DMS 273 treated with DMSO at 0.1 percent for 48 hours (cell line): ENCODE results near the gene MTHFSD.

Experiments used
- DNase-seq: peaks from one replicate; lab custom pipeline; 2025; lab: John Stamatoyannopoulos, UW

The MTHFSD gene

DNA sequence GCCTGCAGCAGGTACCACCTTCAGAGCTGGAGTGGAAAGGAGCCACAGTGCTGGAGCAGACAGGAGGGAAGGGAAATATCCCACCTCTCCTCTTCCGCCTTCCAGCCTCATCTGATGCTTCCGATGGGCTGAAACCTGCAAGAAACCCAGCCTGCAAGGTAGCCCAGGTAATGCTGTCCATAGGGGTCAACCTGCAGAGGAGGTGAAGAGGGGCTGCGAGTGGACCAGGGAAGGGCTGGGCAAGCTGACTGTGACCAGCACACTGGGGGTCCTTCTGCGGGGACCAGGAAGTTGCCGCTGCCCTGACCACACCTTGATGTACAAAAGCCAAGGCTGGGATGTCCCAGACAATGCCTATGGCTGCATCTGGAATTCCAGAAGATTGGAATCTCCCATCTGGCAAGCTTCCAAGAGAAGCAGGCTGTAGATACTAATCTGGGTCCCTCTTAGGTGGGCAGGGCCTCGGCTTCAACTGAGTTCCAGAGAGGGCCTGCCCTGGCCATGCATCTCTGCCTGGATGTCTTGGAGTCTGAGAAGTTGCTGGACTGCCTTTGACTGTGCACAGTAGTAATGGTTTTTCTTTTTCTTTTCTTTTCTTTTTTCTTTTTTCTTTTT, 29.1 kb upstream of the MTHFSD start:
- DNase-seq = no peak

DNA sequence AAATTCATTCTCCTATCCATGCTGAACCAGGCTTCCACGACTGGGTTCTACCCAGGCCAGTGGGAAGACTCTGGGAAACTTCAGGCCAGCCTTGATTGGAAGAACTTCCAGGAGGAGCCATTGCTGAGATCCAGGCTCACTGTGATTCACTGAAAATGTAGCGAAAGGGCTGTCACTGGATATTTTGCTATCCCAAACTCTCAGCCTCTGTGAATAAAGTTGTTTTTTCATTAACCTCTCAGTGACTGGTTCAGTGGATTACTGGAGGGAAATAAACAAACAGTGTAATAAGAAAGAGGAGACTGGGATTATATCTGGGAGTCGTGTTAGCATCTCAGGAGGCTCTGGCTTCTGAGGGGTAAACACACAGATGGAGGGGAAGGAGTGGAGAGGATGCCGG, 26.4 kb upstream of the MTHFSD start:
- DNase-seq = no peak

DNA sequence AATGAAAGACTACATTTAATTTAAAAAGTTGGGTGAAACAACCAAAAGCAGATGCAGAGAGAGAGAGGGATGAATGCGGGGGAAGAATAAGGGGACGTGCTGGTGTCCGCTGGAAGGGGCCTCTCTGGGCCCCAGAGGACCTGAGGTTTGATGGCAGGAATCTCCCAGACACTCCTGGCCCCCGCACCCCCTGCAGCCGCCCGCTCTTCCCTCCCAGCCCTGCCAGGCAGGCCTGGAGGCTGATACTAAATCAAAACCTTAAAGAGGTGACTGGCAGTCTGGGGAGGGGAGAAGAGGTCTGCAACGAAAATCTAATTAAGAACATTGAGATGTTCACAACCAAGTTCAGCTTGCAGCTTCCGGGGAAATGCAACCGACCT, 25.7 kb upstream of the MTHFSD start:
- DNase-seq = no peak

DNA sequence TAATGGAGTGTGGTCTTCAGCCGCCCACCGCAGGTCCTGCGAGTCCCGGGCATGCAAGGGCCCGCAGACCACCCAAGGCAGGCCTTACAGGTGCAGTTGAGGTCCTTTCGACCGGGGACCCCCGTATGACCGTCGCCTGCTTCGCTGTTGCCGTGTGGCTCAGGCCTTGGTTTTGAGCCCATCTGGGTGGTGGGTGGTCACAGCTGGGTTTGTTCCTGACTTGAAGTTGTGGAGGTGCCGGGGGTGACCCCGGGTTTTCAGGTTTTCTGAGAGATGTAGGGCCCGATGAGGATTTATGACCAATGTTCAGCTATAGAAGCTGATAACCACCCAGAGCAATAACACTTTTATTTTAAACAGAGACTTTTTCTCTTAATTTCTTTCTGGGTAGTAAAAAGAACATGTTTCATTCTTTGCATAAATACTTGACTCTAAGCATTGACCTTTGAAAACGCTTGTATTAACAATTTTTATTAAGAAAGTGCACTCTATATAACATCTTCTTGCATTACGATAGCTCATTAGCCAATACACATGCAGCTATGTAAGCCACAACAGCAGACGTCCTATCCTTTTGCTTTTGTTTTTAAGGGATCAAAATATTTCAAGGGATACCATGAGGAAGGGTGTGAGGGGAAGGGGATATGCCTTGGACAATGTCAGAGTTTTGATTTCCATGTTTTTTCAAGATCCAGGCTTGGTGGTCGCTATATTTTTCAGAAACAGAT, 25.2 kb upstream of the MTHFSD start:
- no peak for DNase-seq

DNA sequence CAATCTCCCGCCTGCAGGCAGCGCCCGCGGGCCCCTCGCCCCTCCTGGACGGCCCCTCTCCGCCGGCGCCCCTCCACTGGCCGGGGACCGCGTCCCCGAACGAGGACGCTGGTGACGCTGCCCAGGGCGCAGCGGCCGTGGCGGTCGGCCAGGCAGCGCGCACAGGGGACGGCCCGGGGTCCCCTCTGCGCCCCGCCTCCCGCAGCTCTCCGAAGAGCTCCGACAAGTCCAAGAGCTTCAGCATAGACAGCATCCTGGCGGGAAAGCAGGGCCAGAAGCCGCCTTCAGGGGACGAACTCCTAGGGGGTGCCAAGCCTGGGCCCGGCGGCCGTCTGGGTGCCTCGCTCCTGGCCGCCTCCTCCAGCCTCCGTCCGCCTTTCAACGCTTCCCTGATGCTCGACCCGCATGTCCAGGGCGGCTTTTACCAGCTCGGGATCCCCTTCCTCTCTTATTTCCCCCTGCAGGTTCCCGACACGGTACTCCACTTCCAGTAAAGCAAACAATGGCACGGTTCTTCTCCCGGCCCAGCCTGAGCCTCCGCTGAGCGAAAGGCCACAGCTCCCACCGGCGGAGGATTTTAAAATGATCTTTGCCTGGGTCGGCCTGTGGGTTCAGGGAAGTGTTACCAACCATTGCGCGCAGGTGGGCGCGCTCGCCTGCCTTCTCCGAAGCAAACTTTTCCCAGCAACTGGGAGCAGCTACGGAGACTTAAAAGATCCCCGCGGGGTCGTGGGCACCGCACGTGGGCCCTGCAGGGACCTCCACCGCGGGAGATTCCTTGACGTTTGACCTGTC, 24.4 kb upstream of the MTHFSD start:
- DNase-seq = no peak

DNA sequence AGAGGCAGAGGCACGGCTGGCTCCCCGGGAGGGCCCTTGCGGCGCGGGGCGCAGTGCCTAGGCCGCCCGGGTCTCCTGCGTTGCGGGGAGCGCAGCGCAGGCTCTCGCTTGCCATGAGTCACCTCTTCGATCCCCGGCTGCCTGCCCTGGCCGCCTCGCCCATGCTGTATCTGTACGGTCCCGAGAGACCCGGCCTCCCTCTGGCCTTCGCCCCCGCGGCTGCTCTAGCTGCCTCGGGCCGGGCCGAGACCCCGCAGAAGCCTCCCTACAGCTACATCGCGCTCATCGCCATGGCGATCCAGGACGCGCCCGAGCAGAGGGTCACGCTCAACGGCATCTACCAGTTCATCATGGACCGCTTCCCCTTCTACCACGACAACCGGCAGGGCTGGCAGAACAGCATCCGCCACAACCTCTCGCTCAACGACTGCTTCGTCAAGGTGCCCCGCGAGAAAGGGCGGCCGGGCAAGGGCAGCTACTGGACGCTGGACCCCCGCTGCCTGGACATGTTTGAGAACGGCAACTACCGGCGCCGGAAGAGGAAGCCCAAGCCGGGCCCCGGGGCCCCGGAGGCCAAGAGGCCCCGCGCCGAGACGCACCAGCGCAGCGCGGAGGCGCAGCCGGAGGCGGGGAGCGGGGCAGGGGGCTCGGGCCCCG, 23.7 kb upstream of the MTHFSD start:
- no peak for DNase-seq

DNA sequence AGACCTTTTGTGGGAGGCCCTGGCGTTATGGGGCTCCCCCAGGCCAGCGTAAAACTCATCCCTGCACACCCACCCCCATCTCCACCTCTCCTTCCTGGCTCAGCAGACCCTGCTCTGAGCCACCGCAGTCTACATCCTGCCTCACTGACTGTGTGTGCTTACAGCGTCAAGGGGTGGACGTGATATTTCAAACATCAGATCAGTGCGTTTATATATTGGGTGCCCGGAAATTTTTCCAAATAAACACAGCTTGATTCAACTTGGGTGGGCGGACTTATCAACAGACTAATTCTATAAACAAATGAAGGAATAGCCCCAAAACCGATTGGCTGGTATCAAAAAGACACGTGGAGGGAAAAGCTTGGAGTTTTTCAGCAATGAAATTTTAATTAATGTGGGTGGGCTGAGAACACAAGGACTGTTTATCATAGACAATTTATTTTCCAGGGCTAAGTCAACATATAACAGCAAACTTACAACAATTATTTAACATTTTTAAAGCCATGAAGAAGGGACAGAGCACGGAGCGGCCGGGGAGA, 23.1 kb upstream of the MTHFSD start, which contains the start of gene FOXL1:
Gene FOXL1, plus strand, starts transcription at position 489 of the 539 bp plus-strand sequence. CDS start 175 bp downstream, outside the sequence.
- DNase-seq = no peak

DNA sequence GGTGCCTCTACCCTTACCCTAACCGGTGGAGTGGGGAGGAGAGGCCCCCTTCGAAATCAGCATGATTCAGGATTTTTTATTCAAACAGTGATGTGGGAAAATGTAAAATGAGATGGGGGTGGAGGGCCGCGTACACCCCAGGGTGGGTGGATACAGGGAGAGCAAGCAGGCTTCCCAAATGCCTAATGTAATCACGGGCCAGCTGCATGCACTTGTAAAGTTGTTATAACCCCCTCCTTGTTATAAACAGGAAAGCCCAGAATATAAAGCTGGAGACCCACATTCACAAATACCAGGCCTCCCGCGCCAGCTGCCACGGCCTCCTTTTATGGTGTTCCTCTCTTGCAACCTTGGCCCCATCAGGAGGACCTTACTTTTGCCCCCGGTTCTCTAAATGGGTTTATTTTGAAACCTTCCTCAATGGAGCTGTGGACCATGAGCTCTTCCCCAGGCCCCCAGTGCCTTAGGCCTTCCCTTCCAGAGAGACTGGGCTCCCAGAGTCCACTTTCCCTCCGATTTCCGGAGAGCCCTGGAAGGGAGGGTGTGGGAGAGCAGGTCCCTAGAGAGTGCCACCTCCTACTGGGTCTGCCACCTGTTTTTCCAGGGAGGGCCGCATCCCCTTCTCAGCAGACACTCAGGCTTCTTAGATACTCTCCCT, 22.4 kb upstream of the MTHFSD start:
- no peak for DNase-seq

DNA sequence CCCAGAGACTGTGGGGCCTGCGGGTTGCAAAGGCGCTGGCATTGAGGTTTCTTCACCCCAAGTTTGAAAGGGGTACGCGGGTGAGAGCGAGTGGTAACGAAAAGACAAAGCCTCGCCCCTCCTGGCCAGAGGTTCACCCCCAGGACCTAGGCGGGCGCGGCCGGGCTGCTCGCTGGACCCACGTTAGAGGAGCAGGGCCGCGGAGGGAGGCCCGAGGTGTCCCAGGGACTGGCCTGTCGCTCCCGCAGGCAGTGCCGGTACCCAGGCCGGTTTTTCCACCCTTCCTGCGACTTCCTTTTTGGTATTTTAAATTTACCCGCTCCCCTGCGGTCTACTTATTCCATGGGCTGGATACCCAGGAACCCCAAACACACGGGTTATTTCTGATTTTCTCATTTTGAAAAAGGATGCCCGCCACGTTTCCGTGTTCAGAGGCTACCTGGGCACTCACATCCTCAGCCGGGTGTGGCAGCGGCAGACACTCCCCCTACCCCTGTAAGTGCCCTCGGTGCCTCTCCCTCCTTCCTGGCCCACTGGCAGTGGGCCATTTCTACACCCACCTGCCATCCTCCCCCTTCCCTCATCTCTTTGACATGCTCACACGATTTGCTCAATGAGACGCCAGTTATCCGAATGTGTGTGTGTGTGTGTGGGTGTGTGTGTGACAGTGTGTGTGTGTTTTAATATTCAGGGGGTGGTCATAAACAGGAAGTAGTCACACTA, 21.7 kb upstream of the MTHFSD start:
- DNase-seq = no peak

DNA sequence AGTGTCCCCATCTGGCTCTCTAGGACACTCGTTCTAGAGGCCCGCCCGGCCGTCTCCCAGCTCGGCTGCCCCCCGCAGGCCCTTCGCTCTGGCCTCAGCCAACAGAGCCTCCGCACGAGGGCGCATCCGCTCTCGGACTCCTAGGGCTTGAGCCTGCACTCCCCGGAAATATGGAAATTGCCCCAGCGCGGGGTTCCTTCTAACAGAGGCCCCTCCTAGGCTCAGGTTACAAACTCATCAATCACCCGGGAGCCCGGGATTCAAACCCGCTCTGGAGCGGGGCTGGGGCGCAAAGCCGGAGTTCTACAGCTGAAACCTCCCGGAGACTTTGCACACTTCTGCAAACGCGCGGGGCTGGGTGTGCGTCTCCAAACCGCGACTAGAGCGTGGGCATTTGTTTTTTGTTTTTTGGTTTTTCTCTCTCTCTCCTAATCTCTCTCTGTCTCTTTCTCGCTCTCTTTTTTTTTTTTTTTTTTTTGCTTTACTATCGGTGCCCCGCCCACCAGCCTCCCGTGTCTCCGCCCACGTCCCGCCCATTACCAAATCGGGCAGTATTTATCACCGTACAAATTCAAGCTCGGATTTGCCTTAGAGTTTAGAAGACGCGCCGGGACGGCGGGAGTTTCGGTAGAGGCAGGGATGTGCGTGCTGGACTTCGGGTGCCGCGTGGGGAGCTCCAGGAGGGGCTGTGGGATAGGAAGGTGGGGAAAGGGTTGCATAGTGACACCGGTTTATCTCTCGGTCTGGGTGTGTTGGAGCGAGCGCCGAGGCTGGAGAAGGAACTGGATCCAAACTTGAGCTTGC, 20.9 kb upstream of the MTHFSD start:
- DNase-seq = no peak

DNA sequence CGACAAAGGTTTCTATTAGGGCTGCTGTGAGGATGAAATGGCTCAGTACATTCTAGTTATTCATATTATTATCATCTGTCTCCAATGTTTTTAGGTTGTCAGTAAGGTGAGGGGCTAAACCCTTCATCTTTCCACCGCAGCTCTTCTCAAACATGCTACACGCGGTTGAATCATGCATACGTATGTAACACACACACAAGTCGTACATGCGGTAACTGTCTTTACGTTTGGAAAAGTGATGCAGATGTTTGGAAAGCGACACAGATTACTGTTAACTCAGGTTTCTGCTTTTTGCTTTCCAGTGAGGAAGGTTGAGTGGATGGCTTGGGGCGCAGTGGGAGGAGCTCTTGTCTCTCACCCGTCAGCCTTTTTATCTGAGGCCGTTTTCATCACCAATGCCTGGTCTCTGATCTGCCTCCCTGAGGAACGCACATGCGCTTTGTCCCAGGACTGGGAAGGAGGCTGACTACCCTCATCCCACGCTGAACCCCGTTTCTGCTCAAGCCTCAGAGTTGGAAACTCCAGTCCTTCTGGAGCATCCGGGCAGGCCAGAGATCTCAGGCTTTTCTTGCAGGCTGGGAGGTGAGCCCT, 20.2 kb upstream of the MTHFSD start:
- DNase-seq = no peak

DNA sequence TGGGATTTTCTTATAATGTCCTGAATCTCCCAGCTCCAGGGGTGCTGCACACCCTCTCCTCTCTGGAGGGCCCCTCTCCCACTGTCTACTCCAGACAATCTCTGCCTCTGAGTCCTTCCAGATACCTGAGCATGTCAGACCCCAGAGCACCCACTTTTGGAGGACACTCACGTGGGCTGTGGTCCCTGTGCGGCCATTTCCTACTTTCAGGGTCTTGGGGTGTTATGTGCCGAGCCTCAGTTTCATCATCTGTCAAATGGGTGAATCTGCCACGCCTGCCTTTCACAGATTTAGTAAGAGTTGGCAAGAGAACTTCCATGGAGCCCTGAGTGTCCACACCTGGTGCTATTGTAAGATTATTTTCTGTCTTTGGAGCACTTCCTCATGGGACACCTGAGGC, 19.6 kb upstream of the MTHFSD start:
- no peak for DNase-seq

DNA sequence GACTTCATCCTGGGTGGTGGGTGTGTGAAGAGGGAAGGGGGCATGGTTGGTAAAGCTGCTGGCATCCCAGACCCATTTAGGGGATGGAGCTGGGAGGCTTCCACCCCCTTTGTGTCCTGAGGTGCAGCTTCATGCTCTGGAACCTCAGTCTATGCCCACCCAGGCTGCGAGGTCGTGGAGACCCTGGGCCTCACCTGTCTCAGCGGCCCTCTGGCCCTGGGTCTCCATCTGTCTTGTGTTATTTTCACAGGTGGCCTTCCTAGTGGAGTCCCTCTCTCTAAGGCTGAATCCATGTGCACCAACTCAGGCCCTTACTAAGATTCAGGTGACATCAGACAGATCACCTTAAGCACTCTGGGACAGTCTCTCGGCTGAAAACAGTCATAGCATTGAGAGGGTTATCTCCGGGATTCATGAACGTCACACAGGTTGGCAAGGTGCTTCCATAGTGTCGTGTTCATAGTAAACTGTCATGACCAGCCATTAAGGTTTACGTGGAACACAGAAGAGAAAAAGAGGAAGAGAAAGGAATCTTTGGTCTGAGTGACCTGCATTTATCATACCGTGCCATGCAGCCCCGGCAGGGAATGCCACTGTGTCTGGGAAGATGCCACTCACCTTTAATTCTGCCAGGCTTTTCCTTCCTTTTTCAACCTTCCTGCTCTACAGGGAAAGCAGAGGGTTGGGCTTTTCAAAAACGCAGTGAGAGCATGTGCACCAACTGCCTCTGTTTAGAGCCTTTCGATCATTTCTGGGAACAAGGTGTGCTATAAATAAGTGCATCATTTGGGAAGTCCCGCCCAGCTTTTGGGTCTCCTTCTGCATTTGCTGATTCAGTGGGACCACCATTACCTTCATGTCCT, 18.8 kb upstream of the MTHFSD start:
- no peak for DNase-seq

DNA sequence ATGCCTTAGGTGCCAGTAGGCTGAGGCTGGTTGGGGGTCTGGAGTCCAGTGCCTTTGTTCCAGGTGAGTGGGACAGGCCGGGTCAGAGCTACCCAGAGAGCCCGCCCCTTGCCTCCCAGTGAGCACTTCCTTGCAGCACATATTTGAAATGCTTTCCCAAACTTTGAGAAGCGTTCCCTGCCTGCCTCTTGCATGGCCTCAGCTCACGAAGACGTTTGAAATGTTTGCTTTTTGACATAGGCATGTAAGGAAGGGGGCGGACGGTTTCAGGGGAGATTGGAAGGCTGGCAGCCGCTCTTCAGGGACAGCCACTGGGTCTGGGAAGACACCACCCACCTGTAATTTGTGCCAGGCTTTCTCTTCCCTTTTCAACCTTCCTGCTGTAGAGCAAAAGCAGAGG, 18.2 kb upstream of the MTHFSD start:
- DNase-seq = no peak

DNA sequence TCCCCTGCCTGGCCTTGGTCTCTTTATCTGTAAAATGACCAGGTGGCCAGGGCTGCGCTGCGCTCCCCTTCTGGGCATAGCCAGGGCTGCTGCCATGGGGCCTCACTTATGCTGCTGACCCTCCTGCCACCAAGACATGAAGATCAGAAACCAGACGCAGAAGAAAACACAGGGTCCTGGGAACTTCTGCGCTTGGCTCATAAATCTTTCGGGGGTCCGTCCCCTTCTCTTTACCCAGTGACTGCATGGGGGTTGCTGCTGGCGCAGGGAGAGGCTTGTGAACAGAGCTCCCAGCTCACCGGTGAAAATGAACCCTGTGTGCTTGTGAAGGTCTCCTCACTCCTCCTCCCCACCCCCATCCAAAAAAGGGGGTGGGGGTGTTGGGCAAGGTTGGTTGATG, 17.6 kb upstream of the MTHFSD start:
- DNase-seq = no peak

DNA sequence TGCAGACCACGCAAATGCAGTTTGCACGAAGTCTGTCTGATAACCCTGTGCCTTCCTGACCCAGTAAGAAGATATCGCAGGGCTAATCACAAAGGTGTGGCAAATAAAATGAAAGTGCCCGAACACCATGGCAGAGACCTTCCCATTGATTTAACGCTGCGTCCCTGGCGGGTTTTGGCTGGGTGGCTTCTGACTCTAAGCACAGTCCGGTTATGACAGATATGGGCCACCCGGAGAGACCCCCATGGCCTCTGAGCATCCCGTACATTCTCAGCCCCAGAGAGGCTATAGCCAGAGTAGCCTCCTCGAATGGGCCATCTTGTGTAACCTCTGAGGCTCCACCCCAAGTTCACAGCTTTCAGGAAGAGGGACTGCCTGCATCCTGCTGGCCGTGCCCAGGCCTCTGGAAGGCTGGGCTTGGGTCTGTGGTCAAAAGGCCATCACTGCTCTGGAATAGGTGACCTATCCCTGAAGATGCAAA, 17.0 kb upstream of the MTHFSD start:
- DNase-seq = no peak

DNA sequence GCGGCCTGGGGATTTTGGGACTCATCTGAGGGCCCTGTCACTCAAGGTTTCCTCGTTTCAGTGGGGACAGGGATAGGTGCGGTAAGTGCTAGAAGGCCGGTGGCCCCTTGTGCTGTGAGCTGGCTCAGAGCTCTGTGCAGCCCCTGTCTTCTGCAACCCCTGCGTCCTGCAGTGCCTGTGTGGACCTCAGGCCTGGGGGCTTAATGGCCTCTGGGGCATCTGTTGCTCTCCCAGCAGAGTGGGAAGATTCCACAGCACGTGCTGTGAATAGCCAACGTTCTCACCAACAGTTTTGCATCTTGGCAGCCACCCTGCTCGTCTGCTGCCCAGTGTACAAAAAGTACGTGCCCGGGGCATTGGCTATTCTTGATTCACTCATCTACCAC, 16.5 kb upstream of the MTHFSD start:
- DNase-seq = no peak
